ENCODE results near the gene NAA60. TPM values are rescaled to one million over a fixed set of nuclear protein-coding genes. Genes with fewer than 3 reads are reported as not detected.

Gene NAA60
- total RNA-seq, 4 donors from 2014 or later = 80.9 to 110 (median 96.8) TPM

DNA sequence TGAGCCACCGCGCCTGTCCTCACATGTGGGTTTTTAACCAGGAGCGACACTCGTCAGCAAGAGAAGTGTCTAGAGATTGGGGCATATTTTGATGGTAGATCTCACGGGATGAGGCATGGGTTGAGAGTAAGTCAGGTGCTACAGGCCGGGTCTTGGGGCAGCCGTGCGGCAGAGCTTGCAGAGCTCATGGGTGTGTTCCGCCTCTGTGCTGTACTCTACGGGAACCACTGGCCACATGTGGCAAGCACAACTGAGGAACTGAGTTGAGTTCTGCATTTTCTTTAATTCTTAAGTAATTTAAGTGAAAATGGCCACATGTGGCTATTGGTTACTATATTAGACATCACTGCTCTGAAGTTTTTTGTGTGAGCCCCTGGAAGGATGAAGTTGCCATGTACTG lies 66.9 kb downstream of the NAA60 start:
- no peaks in the 10 kb centered on the region for H3K9me3 ChIP-seq
- peak in 1 of 3 donors; percentile 38 for DNase-seq
- peaks cover 0 to 53% (median 0%) of the 10 kb centered on the region in 3 donors for H3K36me3 ChIP-seq
- H3K27me3 ChIP-seq = no peaks in the 10 kb centered on the region
- H3K4me3 ChIP-seq = no peak overlapping the region
- peak overlapping the region in 1 of 4 donors; percentile 11 for H3K27ac ChIP-seq
- TF ChIP-seq POLR2A (IDR thresholded peaks at IDR 0.05) = no peak
- TF ChIP-seq, protein P1, sequence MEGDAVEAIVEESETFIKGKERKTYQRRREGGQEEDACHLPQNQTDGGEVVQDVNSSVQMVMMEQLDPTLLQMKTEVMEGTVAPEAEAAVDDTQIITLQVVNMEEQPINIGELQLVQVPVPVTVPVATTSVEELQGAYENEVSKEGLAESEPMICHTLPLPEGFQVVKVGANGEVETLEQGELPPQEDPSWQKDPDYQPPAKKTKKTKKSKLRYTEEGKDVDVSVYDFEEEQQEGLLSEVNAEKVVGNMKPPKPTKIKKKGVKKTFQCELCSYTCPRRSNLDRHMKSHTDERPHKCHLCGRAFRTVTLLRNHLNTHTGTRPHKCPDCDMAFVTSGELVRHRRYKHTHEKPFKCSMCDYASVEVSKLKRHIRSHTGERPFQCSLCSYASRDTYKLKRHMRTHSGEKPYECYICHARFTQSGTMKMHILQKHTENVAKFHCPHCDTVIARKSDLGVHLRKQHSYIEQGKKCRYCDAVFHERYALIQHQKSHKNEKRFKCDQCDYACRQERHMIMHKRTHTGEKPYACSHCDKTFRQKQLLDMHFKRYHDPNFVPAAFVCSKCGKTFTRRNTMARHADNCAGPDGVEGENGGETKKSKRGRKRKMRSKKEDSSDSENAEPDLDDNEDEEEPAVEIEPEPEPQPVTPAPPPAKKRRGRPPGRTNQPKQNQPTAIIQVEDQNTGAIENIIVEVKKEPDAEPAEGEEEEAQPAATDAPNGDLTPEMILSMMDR (IDR thresholded peaks at IDR 0.05) = no peak
- H3K4me1 ChIP-seq = no peaks in the 10 kb centered on the region

DNA sequence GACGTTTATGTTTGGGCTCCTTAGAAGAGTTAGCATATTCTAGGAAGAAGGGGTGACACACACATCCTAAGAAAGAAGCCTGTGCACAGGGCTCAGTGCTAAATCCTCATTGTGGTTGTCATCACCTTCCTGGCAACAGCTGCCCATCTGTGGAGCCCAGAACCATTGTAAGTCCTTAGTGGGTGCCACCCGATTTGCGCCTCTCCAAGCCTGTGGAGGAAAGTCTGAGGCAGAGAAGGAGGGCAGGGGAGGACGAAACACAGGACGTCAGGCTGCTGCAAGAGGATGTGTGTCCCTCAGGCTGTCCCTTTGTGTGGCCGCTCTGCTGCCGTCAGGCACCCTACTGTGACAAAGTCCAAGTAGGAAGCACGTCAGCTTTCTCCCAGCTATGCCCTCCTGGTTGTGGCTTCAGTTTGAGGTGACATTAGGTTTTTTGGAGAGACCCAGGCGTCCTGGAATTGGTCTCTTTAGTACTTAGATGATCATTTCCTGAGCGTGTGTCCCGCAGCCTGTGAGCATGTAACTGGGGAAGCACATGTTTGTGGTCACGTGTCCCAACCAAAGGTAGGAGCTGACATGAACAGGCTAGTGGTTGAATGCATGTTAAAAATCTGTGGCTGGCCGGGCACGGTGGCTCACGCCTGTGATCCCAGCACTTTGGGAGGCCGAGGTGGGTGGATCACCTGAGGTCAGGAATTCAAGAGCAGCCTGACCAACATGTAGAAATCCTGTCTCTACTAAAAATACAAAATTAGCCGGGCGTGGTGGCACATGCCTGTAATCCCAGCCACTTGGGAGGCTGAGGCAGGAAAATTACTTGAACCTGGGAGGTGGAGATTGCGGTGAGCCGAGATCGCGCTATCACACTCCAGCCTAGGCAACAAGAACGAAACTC lies 68.1 kb downstream of the NAA60 start:
- peak in 1 of 3 donors; percentile 35 for DNase-seq
- H3K36me3 ChIP-seq = peaks cover 0 to 64% (median 0%) of the 10 kb centered on the region in 3 donors
- H3K4me3 ChIP-seq = no peak overlapping the region
- H3K9me3 ChIP-seq = no peaks in the 10 kb centered on the region
- TF ChIP-seq, protein P1 (IDR thresholded peaks at IDR 0.05) = no peak
- no peak for TF ChIP-seq POLR2A (IDR thresholded peaks at IDR 0.05)
- H3K27me3 ChIP-seq = no peaks in the 10 kb centered on the region
- no peak overlapping the region for H3K27ac ChIP-seq
- no peaks in the 10 kb centered on the region for H3K4me1 ChIP-seq

DNA sequence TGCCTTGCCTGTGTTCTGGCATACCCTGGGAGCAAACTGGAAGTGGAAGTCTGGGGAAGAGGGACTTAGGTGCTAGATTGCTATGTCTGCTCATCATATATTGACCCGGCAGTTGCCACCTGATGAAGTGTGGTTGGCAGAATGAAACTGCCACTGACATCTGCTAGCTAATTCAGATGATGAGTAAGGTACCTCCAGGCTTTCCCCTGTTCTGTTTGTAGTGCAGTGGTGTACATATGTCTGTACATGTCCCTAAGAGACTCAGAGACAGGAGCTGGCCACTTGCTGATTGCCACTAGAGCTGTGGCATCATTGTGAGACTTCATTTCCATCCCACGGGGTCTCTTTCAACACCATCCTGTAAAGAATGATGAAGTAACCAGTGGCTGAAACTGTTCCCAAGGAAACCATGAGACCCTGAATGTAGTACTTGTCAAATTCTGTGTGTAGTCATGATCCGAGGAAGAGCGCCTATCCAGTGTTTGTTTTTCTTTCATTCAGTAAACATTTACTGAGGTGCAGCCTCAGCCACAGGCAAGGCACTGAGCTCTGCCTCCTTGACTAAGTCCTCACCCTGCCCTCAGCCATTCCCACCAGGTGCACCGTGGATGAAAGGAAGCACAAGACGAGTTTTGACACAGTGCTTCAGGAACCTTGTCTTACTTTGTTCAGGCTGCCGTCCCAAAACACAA lies 70.6 kb downstream of the NAA60 start:
- TF ChIP-seq, protein P1 (IDR thresholded peaks at IDR 0.05) = no peak
- no peak for TF ChIP-seq POLR2A (IDR thresholded peaks at IDR 0.05)
- Histone ChIP-seq H3K36me3 (peaks cover 0 to 72% (median 0%) of the 10 kb centered on the region in 3 donors), H3K9me3 (no peaks in the 10 kb centered on the region), H3K27me3 (no peaks in the 10 kb centered on the region), H3K27ac (no peak overlapping the region), H3K4me3 (no peak overlapping the region), H3K4me1 (no peaks in the 10 kb centered on the region)
- DNase-seq = peak in 1 of 3 donors; percentile 23

DNA sequence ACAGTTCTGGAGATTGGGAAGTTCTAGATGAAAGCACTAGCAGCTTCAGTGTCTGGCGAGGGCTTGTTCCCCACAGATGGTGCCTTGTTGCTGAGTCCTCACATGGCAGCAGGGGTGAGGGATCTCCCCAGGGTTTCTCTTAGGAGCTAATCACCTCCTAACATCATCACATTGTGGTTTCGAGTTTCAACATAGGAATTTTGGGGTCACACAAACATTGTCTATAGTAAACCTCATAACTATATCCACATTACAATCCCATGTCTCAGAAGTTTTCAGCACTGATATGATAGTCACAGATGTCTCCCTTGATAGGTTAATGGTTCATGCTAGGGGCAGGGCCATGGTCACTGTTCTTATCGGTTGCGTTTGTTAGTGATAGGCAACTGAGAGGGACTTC lies 71.1 kb downstream of the NAA60 start:
- Histone ChIP-seq H3K27ac (no peak overlapping the region), H3K9me3 (no peaks in the 10 kb centered on the region), H3K36me3 (peaks cover 0 to 77% (median 0%) of the 10 kb centered on the region in 3 donors), H3K4me3 (no peak overlapping the region), H3K4me1 (no peaks in the 10 kb centered on the region), H3K27me3 (no peaks in the 10 kb centered on the region)
- DNase-seq = no peak
- no peak for TF ChIP-seq POLR2A (IDR thresholded peaks at IDR 0.05)
- TF ChIP-seq, protein P1 (IDR thresholded peaks at IDR 0.05) = no peak

DNA sequence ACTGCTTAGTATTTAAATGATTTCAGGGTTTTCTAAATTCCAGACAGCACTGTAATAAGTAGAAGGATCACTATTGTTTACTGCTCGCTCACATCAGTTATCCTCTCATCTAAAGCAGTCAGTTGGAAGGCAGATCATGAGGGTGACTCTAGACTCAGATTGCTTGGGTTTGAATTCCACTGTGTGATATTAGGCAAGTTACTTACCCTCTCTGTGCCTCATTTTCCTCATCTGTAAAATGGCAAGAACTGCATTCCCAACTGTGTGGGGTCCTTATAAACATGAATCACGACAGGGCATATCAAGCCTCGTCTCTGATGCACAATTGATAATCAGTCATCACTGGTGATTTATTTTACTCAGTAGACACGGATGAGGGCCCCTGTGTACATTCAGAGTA lies 72.4 kb downstream of the NAA60 start:
- Histone ChIP-seq H3K36me3 (peaks cover 0 to 83% (median 0%) of the 10 kb centered on the region in 3 donors), H3K9me3 (no peaks in the 10 kb centered on the region), H3K4me3 (no peak overlapping the region), H3K27ac (no peak overlapping the region), H3K27me3 (no peaks in the 10 kb centered on the region), H3K4me1 (no peaks in the 10 kb centered on the region)
- TF ChIP-seq, protein P1 (IDR thresholded peaks at IDR 0.05) = no peak
- TF ChIP-seq POLR2A (IDR thresholded peaks at IDR 0.05) = no peak
- no peak for DNase-seq

All from Peyer's patch (tissue), 4 donors.